Osteocyte (in vitro differentiated cells): ENCODE measurements around the gene NFIX. TPM values are rescaled to one million over a fixed set of nuclear protein-coding genes. Genes with fewer than 3 reads are reported as not detected.

Experiments
- DNase-seq: peaks from one replicate; pipeline ENCODE4 v3.0.0; 2021; ENCODE audit warnings: mixed read lengths; ENCODE audit not compliant: unreplicated experiment; ENCODE audit errors: extremely low spot score
- H3K27ac Mint-ChIP-seq: one replicate; pipeline ENCODE4 v1.8.0; 2021; ENCODE audit warnings: mild to moderate bottlenecking, mixed read lengths; ENCODE audit not compliant: unreplicated experiment
- H3K27me3 Mint-ChIP-seq: one replicate; pipeline ENCODE4 v1.8.0; 2021; ENCODE audit warnings: mixed read lengths; ENCODE audit not compliant: unreplicated experiment
- H3K36me3 Mint-ChIP-seq: one replicate; pipeline ENCODE4 v1.8.0; 2021; ENCODE audit warnings: mixed read lengths; ENCODE audit not compliant: unreplicated experiment
- H3K4me1 Mint-ChIP-seq: one replicate; pipeline ENCODE4 v1.8.0; 2021; ENCODE audit warnings: mixed read lengths; ENCODE audit not compliant: unreplicated experiment
- H3K4me3 Mint-ChIP-seq: one replicate; pipeline ENCODE4 v1.8.0; 2021; ENCODE audit warnings: mild to moderate bottlenecking, moderate library complexity, mixed read lengths; ENCODE audit not compliant: unreplicated experiment
- H3K9me3 Mint-ChIP-seq: one replicate; pipeline ENCODE4 v1.8.0; 2021; ENCODE audit warnings: mixed read lengths; ENCODE audit not compliant: unreplicated experiment
- total RNA-seq: library from RNA; stranded (reverse); gene quantifications from 2 replicates; pipeline ENCODE4 v1.2.1, GENCODE V29; 2021
- TF ChIP-seq, protein P1 (sequence below): fragments of 200-600 bp; sonication (generic); IDR thresholded peaks from 2 replicates; pipeline ENCODE4 v1.5.0; 2021; ENCODE audit warnings: antibody characterized with exemption, mild to moderate bottlenecking, moderate library complexity

Gene NFIX
- total RNA-seq, 1 donor from 2014 or later = 87.0 TPM

GRCh38 chr19:13073263-13073662 is 78.0 kb downstream of the NFIX start:
- no peaks in the 10 kb centered on the region for H3K9me3 Mint-ChIP-seq
- H3K4me1 Mint-ChIP-seq = peaks cover 4% of the 10 kb centered on the region
- H3K27me3 Mint-ChIP-seq = no peaks in the 10 kb centered on the region
- TF ChIP-seq, protein P1, sequence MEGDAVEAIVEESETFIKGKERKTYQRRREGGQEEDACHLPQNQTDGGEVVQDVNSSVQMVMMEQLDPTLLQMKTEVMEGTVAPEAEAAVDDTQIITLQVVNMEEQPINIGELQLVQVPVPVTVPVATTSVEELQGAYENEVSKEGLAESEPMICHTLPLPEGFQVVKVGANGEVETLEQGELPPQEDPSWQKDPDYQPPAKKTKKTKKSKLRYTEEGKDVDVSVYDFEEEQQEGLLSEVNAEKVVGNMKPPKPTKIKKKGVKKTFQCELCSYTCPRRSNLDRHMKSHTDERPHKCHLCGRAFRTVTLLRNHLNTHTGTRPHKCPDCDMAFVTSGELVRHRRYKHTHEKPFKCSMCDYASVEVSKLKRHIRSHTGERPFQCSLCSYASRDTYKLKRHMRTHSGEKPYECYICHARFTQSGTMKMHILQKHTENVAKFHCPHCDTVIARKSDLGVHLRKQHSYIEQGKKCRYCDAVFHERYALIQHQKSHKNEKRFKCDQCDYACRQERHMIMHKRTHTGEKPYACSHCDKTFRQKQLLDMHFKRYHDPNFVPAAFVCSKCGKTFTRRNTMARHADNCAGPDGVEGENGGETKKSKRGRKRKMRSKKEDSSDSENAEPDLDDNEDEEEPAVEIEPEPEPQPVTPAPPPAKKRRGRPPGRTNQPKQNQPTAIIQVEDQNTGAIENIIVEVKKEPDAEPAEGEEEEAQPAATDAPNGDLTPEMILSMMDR = no peak
- no peak for DNase-seq
- H3K27ac Mint-ChIP-seq = no peak overlapping the region
- no peak overlapping the region for H3K4me3 Mint-ChIP-seq
- peaks cover 24% of the 10 kb centered on the region for H3K36me3 Mint-ChIP-seq

DNA sequence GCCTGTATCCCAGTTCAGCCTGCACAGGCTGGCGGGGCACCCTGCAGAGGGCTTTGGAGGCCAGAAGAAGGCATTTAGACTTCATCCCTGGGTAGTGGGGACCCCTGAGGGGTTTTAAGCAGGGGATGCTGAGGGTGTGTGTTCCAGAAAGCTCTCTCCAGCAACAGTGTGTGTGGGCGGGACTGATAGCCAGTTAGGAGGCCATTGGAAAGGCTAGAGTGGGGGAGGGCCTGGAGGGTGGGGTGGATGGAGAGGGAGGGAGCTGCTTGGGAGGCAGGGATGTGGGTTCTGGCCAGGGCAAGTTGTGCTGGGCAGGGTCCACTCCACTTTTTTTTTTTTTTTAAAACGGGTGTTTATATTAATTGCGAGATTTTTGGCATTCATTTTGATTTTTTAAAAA is 79.1 kb downstream of the NFIX start:
- no peak overlapping the region for H3K4me3 Mint-ChIP-seq
- peaks cover 9% of the 10 kb centered on the region for H3K4me1 Mint-ChIP-seq
- H3K27ac Mint-ChIP-seq = no peak overlapping the region
- TF ChIP-seq, protein P1 = no peak
- DNase-seq = no peak
- H3K36me3 Mint-ChIP-seq = peaks cover 26% of the 10 kb centered on the region
- H3K9me3 Mint-ChIP-seq = no peaks in the 10 kb centered on the region
- H3K27me3 Mint-ChIP-seq = no peaks in the 10 kb centered on the region

DNA sequence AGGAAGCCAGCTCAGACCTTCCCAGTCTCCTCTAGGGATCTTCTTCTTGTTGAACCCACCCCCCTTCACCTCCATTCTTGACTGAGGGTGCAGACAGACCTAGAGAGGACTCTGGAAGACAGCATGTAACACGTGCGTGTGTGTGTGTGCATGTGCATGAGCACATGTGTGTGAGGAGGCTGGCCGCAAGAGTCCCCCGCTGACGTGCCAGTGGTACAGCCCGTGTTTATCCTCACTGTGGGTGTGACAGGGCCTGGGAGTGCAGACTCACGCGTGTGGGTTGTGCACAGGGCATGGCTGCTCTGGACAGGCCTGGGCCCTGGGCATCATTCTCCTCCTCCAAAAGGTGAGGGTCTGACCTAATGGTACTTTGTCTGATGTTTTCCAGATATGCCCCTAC is 81.0 kb downstream of the NFIX start:
- H3K36me3 Mint-ChIP-seq = peaks cover 26% of the 10 kb centered on the region
- no peaks in the 10 kb centered on the region for H3K9me3 Mint-ChIP-seq
- TF ChIP-seq, protein P1 = no peak
- H3K27ac Mint-ChIP-seq = no peak overlapping the region
- no peak overlapping the region for H3K4me3 Mint-ChIP-seq
- no peaks in the 10 kb centered on the region for H3K27me3 Mint-ChIP-seq
- DNase-seq = no peak
- peaks cover 19% of the 10 kb centered on the region for H3K4me1 Mint-ChIP-seq

- no peak overlapping the region for H3K4me3 Mint-ChIP-seq
These were observed 81.5 kb downstream of the NFIX start for GRCh38 chr19:13076787-13077186.

DNA sequence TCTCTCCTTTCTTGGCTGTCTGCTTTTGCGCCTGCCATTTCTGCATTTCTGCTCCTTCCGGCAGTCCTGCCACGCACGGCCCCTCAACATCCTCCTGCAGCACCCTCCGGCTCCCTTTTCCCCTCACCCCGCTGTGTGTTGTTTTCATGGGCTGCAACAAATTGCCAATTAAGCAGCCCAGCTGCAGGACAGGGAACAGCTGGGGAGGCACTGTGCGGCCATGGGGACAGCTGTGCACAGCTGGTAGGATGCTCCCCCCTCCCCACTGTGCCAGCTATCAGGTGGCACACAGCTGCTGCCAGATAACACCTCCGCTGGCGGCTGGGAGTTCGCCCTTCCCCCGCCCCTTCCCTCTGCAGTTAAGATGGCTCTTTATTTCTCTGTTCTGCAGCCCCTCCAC is 82.0 kb downstream of the NFIX start:
- Mint-ChIP-seq H3K27ac (no peak overlapping the region), H3K9me3 (no peaks in the 10 kb centered on the region)

More at GRCh38 chr19:13076787-13077186, 81.5 kb downstream of the NFIX start:
- Mint-ChIP-seq H3K36me3 (peaks cover 28% of the 10 kb centered on the region), H3K9me3 (no peaks in the 10 kb centered on the region), H3K4me1 (peaks cover 22% of the 10 kb centered on the region), H3K27ac (no peak overlapping the region), H3K27me3 (no peaks in the 10 kb centered on the region)
- TF ChIP-seq, protein P1 = no peak
- no peak for DNase-seq

More for the DNA sequence above, 82.0 kb downstream of the NFIX start:
- Mint-ChIP-seq H3K4me1 (peaks cover 27% of the 10 kb centered on the region), H3K36me3 (peaks cover 30% of the 10 kb centered on the region), H3K4me3 (no peak overlapping the region), H3K27me3 (no peaks in the 10 kb centered on the region)
- DNase-seq = no peak
- TF ChIP-seq, protein P1 = no peak
